Astrocyte (in vitro differentiated cells and primary cell): ENCODE results near the gene CHST9. TPM values are rescaled to one million over a fixed set of nuclear protein-coding genes. Genes with fewer than 3 reads are reported as not detected.
"Not testable (repeated sequence)": the region's sequence is repeated elsewhere in the genome, so short reads cannot be mapped to it uniquely, and the experiment has no call there.

Source experiments
- DNase-seq: peaks from one replicate; pipeline ENCODE4 v3.0.0-alpha.2; 2010; ENCODE audit warnings: low read depth
- FAIRE-seq: peaks from 2 replicates; lab custom pipeline; 2011; peaks lifted over from hg19 to GRCh38; lab: Jason Lieb, UNC
- H2AFZ ChIP-seq: 2 replicates; pipeline ENCODE4 v1.6.0; 2012; ENCODE audit warnings: low read depth, low read length, inconsistent platforms
- H3K27ac ChIP-seq: 2 replicates; pipeline ENCODE4 v1.5.1; 2011; ENCODE audit warnings: low read depth, low read length, inconsistent platforms
- H3K27me3 ChIP-seq: 2 replicates; pipeline ENCODE4 v1.6.0; 2011; ENCODE audit warnings: low read length, inconsistent platforms; ENCODE audit not compliant: insufficient read depth
- H3K36me3 ChIP-seq: 2 replicates; pipeline ENCODE4 v1.5.1; 2011; ENCODE audit warnings: low read length, inconsistent platforms; ENCODE audit not compliant: insufficient read depth
- H3K4me1 ChIP-seq: 2 replicates; pipeline ENCODE4 v1.5.1; 2011; ENCODE audit warnings: low read length, inconsistent platforms; ENCODE audit not compliant: insufficient read depth
- H3K4me2 ChIP-seq: 2 replicates; pipeline ENCODE4 v1.6.0; 2012; ENCODE audit warnings: low read length, inconsistent platforms
- H3K4me3 ChIP-seq: 2 replicates; pipeline ENCODE4 v1.5.1; 2011; ENCODE audit warnings: low read depth, mild to moderate bottlenecking, low read length, inconsistent platforms; ENCODE audit not compliant: insufficient read depth
- H3K79me2 ChIP-seq: 2 replicates; pipeline ENCODE4 v1.6.0; 2012; ENCODE audit warnings: mild to moderate bottlenecking, low read length, inconsistent platforms; ENCODE audit not compliant: insufficient read depth
- H3K9ac ChIP-seq: 2 replicates; pipeline ENCODE4 v1.6.0; 2012; ENCODE audit warnings: mild to moderate bottlenecking, low read length, inconsistent platforms
- H3K9me3 ChIP-seq: 2 replicates; pipeline ENCODE4 v1.5.1; 2012; ENCODE audit warnings: low read depth, mild to moderate bottlenecking, low read length, inconsistent platforms; ENCODE audit not compliant: insufficient read depth
- H4K20me1 ChIP-seq: 2 replicates; pipeline ENCODE4 v1.6.0; 2012; ENCODE audit warnings: low read length, inconsistent platforms; ENCODE audit not compliant: insufficient read depth
- H3K27ac Mint-ChIP-seq: one replicate; pipeline ENCODE4 v1.8.0; 2021; ENCODE audit warnings: mild to moderate bottlenecking, mixed read lengths; ENCODE audit not compliant: unreplicated experiment
- H3K27me3 Mint-ChIP-seq: one replicate; pipeline ENCODE4 v1.8.0; 2021; ENCODE audit warnings: low read depth, mixed read lengths; ENCODE audit not compliant: unreplicated experiment
- H3K36me3 Mint-ChIP-seq: one replicate; pipeline ENCODE4 v1.8.0; 2021; ENCODE audit warnings: low read depth, mixed read lengths; ENCODE audit not compliant: unreplicated experiment
- H3K4me1 Mint-ChIP-seq: one replicate; pipeline ENCODE4 v1.8.0; 2021; ENCODE audit warnings: low read depth, mixed read lengths; ENCODE audit not compliant: unreplicated experiment
- H3K4me3 Mint-ChIP-seq: one replicate; pipeline ENCODE4 v1.8.0; 2021; ENCODE audit warnings: mild to moderate bottlenecking, moderate library complexity, mixed read lengths; ENCODE audit not compliant: unreplicated experiment
- H3K9me3 Mint-ChIP-seq: one replicate; pipeline ENCODE4 v1.8.0; 2021; ENCODE audit warnings: mild to moderate bottlenecking, mixed read lengths; ENCODE audit not compliant: unreplicated experiment
- EZH2 ChIP-seq: IDR thresholded peaks from 2 replicates; pipeline ENCODE4 v1.6.1; 2012; ENCODE audit warnings: mild to moderate bottlenecking, low read length, inconsistent platforms; ENCODE audit not compliant: insufficient read depth
- total RNA-seq: library from RNA; stranded (reverse); gene quantifications from 2 replicates; pipeline ENCODE4 v1.2.1, GENCODE V29; 2021
- TF ChIP-seq, protein P1 (sequence below): IDR thresholded peaks from 2 replicates; pipeline ENCODE4 v1.5.1; 2011; ENCODE audit warnings: low read depth, mild to moderate bottlenecking, inconsistent platforms, low read length, moderate library complexity; ENCODE audit not compliant: insufficient read depth

The CHST9 gene
- total RNA-seq, 1 donor from 2014 or later, result 1.3 TPM

DNA sequence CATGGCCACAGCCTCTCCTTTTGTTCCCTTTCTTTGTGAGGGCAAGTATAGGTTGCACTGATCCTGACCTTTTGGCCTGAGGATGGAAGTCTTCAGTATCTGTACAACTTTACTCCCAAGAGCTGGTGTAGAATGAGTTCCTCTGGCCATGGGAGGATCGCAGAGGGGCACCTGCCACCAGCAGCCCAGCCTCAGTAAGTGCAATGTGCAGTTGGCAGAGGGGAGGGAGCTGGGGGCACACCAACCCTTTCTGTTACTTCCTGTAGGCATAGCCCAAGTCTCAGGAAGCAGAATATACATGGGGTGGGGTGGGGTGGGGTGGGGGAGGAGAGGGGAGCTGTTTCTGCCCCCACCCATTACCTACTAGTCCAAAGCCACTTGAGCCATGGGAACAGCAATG is 254.5 kb downstream of the CHST9 start:
- H3K79me2 ChIP-seq, result no peaks in the 10 kb centered on the region
- H2AFZ ChIP-seq, result no peak overlapping the region
- H3K4me2 ChIP-seq, result no peak overlapping the region
- H3K9me3 ChIP-seq, result no peaks in the 10 kb centered on the region
- H3K27ac Mint-ChIP-seq, result no peak overlapping the region
- no peaks in the 10 kb centered on the region for H3K36me3 Mint-ChIP-seq
- no peak overlapping the region for H3K4me3 ChIP-seq
- H3K27ac ChIP-seq, result no peak overlapping the region
- no peaks in the 10 kb centered on the region for H3K27me3 ChIP-seq
- no peak for TF ChIP-seq EZH2
- TF ChIP-seq, protein P1, sequence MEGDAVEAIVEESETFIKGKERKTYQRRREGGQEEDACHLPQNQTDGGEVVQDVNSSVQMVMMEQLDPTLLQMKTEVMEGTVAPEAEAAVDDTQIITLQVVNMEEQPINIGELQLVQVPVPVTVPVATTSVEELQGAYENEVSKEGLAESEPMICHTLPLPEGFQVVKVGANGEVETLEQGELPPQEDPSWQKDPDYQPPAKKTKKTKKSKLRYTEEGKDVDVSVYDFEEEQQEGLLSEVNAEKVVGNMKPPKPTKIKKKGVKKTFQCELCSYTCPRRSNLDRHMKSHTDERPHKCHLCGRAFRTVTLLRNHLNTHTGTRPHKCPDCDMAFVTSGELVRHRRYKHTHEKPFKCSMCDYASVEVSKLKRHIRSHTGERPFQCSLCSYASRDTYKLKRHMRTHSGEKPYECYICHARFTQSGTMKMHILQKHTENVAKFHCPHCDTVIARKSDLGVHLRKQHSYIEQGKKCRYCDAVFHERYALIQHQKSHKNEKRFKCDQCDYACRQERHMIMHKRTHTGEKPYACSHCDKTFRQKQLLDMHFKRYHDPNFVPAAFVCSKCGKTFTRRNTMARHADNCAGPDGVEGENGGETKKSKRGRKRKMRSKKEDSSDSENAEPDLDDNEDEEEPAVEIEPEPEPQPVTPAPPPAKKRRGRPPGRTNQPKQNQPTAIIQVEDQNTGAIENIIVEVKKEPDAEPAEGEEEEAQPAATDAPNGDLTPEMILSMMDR, result no peak
- no peak for DNase-seq
- no peak for FAIRE-seq
- H3K4me1 Mint-ChIP-seq, result peaks cover 2% of the 10 kb centered on the region
- no peaks in the 10 kb centered on the region for H3K4me1 ChIP-seq
- H3K27me3 Mint-ChIP-seq, result no peaks in the 10 kb centered on the region
- no peaks in the 10 kb centered on the region for H3K36me3 ChIP-seq
- H4K20me1 ChIP-seq, result no peaks in the 10 kb centered on the region
- no peak overlapping the region for H3K9ac ChIP-seq
- peaks cover 3% of the 10 kb centered on the region for H3K9me3 Mint-ChIP-seq
- no peak overlapping the region for H3K4me3 Mint-ChIP-seq

DNA sequence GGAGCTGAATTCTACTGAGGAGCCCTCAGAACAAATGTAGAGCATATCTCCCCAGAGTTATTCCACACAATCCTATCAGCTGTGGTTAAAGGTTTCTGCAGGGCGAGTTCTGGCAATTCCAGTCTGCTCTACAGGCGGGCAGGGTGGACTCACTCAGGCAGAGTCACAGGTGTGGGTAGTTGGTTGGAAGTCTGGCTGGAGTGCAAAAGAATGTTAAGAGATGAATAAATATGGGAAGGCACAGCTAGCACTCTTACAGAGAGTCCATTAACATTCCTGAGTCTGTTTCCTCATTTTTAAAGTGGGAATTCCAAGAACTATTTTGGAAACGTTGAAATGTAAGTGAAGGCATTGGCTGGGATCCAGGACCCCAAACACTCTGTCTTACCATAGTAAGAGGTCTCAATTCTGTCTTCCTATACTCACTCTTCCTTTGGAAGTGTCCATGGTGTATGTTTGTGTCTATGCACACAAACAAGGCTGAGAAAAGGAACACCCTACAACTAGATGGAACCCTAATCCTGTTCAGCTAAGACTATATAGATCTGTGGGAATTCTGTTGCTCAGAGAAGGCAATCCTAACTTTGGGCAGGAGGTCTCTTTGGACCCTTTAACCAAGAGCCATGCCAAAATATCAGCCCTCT is 256.3 kb downstream of the CHST9 start:
- Mint-ChIP-seq H3K4me3 (no peak overlapping the region), H3K27ac (no peak overlapping the region), H3K36me3 (no peaks in the 10 kb centered on the region), H3K4me1 (peaks cover 2% of the 10 kb centered on the region), H3K9me3 (peaks cover 3% of the 10 kb centered on the region), H3K27me3 (peaks cover 2% of the 10 kb centered on the region)
- no peak overlapping the region for H3K4me2 ChIP-seq
- TF ChIP-seq, protein P1, result no peak
- no peak for TF ChIP-seq EZH2
- no peak overlapping the region for H2AFZ ChIP-seq
- H3K4me3 ChIP-seq, result no peak overlapping the region
- no peaks in the 10 kb centered on the region for H3K27me3 ChIP-seq
- FAIRE-seq, result no peak
- no peak overlapping the region for H3K9ac ChIP-seq
- DNase-seq, result no peak
- H3K36me3 ChIP-seq, result no peaks in the 10 kb centered on the region
- no peaks in the 10 kb centered on the region for H4K20me1 ChIP-seq
- H3K27ac ChIP-seq, result no peak overlapping the region
- H3K79me2 ChIP-seq, result no peaks in the 10 kb centered on the region
- H3K4me1 ChIP-seq, result no peaks in the 10 kb centered on the region
- no peaks in the 10 kb centered on the region for H3K9me3 ChIP-seq

DNA sequence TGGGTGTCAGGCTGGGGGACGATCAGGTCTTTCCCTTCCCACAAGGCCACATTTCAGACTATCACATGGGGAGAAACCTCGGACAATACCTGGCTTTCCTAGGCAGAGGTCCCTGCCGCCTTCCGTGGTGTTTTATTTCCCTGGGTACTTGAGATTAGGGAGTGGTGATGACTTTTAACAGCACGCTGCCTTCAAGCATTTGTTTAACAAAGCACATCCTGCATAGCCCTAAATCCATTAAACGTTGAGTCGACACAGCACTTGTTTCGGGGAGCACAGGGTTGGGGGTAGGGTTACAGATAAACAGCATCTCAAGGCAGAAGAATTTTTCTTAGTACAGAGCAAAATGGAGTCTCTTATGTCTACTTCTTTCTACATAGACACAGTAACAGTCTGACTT is 257.3 kb downstream of the CHST9 start:
- H3K36me3 Mint-ChIP-seq, H2AFZ ChIP-seq, H3K27ac ChIP-seq, H3K4me1 Mint-ChIP-seq, H3K79me2 ChIP-seq, DNase-seq, H3K4me2 ChIP-seq, H3K27me3 Mint-ChIP-seq, H3K4me3 ChIP-seq, H3K4me3 Mint-ChIP-seq, H4K20me1 ChIP-seq, H3K9ac ChIP-seq, H3K27me3 ChIP-seq, H3K9me3 ChIP-seq, H3K4me1 ChIP-seq, FAIRE-seq, H3K9me3 Mint-ChIP-seq, H3K36me3 ChIP-seq, H3K27ac Mint-ChIP-seq: not testable (repeated sequence)
